DOHH2 (cell line): ENCODE data around the gene TRIP10.

ENCODE experiments used
- H3F3A ChIP-seq: fragments of 200-600 bp; sonication (generic), shearing (Covaris generic); 2 replicates; pipeline ENCODE4 v1.6.0; 2016; ENCODE audit warnings: antibody characterized with exemption, mild to moderate bottlenecking; ENCODE audit not compliant: control insufficient read depth, insufficient read depth
- H3K27ac ChIP-seq: fragments of 200-600 bp; sonication (generic); 2 replicates; pipeline ENCODE4 v1.5.1; 2014; ENCODE audit warnings: low read depth, mild to moderate bottlenecking, low read length, moderate library complexity
- H3K27me3 ChIP-seq: fragments of 200-600 bp; sonication (generic); 2 replicates; pipeline ENCODE4 v1.6.1; 2014; ENCODE audit warnings: mild to moderate bottlenecking, low read length, mixed read lengths; ENCODE audit not compliant: control insufficient read depth
- H3K36me3 ChIP-seq: fragments of 200-600 bp; sonication (generic); 2 replicates; pipeline ENCODE4 v1.6.1; 2014; ENCODE audit warnings: mild to moderate bottlenecking, low read length, moderate library complexity, mixed read lengths; ENCODE audit not compliant: control insufficient read depth
- H3K4me1 ChIP-seq: fragments of 200-600 bp; sonication (generic); 2 replicates; pipeline ENCODE4 v1.6.1; 2014; ENCODE audit warnings: mild to moderate bottlenecking, low read length, mixed read lengths; ENCODE audit not compliant: control insufficient read depth
- H3K4me2 ChIP-seq: fragments of 200-600 bp; sonication (generic); 2 replicates; pipeline ENCODE4 v1.6.0; 2014; ENCODE audit warnings: mild to moderate bottlenecking, low read length, moderate library complexity
- H3K4me3 ChIP-seq: fragments of 200-600 bp; sonication (generic); 2 replicates; pipeline ENCODE4 v1.5.1; 2014; ENCODE audit warnings: mild to moderate bottlenecking, low read length, mixed read lengths
- H3K79me2 ChIP-seq: fragments of 200-600 bp; sonication (generic); 2 replicates; pipeline ENCODE4 v1.6.1; 2014; ENCODE audit warnings: mild to moderate bottlenecking, low read length, mixed read lengths; ENCODE audit not compliant: control insufficient read depth
- H3K9me2 ChIP-seq: fragments of 200-600 bp; sonication (generic); replicated peaks from 2 replicates; pipeline ENCODE4 v1.6.1; 2014; ENCODE audit warnings: mild to moderate bottlenecking, low read length, mixed read lengths; ENCODE audit not compliant: control insufficient read depth
- H3K9me3 ChIP-seq: fragments of 200-600 bp; sonication (generic); 2 replicates; pipeline ENCODE4 v1.6.1; 2014; ENCODE audit warnings: antibody characterized with exemption, low read length, mixed read lengths; ENCODE audit not compliant: control insufficient read depth, insufficient read depth
- H4K20me1 ChIP-seq: fragments of 200-600 bp; sonication (generic); 2 replicates; pipeline ENCODE4 v1.6.0; 2014; ENCODE audit warnings: low read depth, mild to moderate bottlenecking, antibody characterized with exemption, low read length, moderate library complexity; ENCODE audit not compliant: control insufficient read depth, insufficient read depth
- EZH2phosphoT487 ChIP-seq: fragments of 200-600 bp; sonication (generic); IDR thresholded peaks from 2 replicates; pipeline ENCODE4 v1.6.1; 2017; ENCODE audit warnings: borderline replicate concordance, mild to moderate bottlenecking, antibody characterized with exemption, low read length, moderate library complexity, mixed read lengths
- TF ChIP-seq, protein P1 (sequence below): fragments of 200-600 bp; sonication (generic); IDR thresholded peaks from one replicate; pipeline ENCODE4 v1.5.1; 2014; ENCODE audit warnings: antibody characterized with exemption, mild to moderate bottlenecking, low read depth, low read length; ENCODE audit not compliant: poor library complexity, severe bottlenecking

Gene TRIP10, protein sequence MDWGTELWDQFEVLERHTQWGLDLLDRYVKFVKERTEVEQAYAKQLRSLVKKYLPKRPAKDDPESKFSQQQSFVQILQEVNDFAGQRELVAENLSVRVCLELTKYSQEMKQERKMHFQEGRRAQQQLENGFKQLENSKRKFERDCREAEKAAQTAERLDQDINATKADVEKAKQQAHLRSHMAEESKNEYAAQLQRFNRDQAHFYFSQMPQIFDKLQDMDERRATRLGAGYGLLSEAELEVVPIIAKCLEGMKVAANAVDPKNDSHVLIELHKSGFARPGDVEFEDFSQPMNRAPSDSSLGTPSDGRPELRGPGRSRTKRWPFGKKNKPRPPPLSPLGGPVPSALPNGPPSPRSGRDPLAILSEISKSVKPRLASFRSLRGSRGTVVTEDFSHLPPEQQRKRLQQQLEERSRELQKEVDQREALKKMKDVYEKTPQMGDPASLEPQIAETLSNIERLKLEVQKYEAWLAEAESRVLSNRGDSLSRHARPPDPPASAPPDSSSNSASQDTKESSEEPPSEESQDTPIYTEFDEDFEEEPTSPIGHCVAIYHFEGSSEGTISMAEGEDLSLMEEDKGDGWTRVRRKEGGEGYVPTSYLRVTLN

DNA sequence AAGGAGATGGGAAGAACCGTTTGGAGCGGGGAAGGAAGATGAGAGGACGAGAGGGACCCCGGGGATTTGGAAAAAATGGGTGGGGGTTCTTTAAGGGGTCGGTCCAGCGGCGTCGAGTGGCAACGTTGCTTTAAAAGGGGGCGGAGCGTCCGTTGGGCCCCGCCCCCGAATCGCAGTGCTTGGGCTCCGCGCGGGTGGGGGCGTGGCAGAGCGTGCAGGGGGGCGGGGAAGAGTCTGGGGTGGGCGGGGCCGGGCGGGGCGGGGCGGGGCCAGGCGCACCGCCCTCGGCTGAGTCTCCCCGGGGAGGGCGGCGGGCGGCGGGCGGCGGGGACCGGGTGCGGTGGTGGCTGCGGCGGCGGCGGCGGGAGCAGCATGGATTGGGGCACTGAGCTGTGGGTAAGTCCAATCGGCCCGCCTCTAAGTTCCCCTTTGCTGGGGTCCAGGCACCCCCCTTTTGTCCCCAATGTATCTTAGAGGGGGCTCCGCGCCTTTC, at the start of gene TRIP10:
Gene TRIP10 (plus strand): TSS at position 291 of the 493 bp plus-strand sequence. CDS start 82 bp downstream, at position 373.
- Histone ChIP-seq H3K9me3 (no peaks in the 10 kb centered on the region), H3F3A (peaks cover 18% of the 10 kb centered on the region), H3K4me1 (peaks cover 53% of the 10 kb centered on the region), H3K79me2 (peaks cover 12% of the 10 kb centered on the region), H3K27me3 (no peaks in the 10 kb centered on the region), H3K4me3 (peak within 1 kb of the TSS; percentile 90), H3K36me3 (no peaks in the 10 kb centered on the region), H3K27ac (peak within 1 kb of the TSS; percentile 55), H3K4me2 (peak within 1 kb of the TSS; percentile 96), H4K20me1 (0 out of 2 replicates have a peak, but pooled peaks cover 3% of the 10 kb centered on the region), H3K9me2 (no peaks in the 10 kb centered on the region)
- TF ChIP-seq, protein P1, sequence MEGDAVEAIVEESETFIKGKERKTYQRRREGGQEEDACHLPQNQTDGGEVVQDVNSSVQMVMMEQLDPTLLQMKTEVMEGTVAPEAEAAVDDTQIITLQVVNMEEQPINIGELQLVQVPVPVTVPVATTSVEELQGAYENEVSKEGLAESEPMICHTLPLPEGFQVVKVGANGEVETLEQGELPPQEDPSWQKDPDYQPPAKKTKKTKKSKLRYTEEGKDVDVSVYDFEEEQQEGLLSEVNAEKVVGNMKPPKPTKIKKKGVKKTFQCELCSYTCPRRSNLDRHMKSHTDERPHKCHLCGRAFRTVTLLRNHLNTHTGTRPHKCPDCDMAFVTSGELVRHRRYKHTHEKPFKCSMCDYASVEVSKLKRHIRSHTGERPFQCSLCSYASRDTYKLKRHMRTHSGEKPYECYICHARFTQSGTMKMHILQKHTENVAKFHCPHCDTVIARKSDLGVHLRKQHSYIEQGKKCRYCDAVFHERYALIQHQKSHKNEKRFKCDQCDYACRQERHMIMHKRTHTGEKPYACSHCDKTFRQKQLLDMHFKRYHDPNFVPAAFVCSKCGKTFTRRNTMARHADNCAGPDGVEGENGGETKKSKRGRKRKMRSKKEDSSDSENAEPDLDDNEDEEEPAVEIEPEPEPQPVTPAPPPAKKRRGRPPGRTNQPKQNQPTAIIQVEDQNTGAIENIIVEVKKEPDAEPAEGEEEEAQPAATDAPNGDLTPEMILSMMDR: no peak
- TF ChIP-seq EZH2phosphoT487: no peak

DNA sequence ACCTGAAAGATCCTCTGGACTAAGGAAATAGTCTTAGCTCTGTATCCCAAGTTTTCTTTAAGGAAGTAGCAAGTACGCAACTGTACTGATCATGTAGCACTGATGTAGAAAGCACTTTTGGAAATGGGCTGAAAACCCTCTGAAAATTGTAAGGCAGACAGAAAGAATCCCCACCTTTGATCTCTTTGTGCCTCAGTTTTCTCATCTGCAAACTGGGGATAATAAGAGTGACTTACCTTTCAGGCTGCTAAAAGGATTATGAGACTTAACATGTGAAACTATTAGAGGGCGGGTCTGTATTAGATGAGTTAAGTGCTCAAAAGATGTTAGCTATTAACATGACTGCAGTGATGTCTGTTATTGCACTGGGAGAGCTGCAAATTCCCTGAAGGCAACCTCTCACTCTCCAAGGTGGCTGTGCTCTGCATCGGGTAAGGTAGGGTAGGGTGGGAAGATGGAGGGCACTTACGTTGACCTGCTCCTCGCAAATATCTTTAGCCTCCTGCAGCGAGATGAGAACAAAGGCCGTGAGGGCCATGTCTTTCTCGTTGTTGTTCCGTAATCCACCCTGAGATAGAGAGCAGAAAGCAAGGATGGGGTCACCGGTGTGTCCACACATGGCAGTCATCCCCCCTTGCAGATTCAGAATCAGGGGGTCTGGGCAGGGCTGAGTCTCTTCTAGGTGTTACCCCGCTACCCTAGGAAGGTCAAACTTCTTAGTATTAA, 49.2 kb upstream of the TRIP10 start:
- TF ChIP-seq EZH2phosphoT487: no peak
- TF ChIP-seq, protein P1: no peak
- Histone ChIP-seq H4K20me1 (no peaks in the 10 kb centered on the region), H3K4me3 (no peak overlapping the region), H3K27me3 (peaks cover 13% of the 10 kb centered on the region; the same call in 1 of the 2 replicates), H3K79me2 (no peaks in the 10 kb centered on the region), H3K9me2 (no peaks in the 10 kb centered on the region), H3K27ac (no peak overlapping the region), H3K36me3 (no peaks in the 10 kb centered on the region), H3F3A (no peaks in the 10 kb centered on the region), H3K4me2 (no peak overlapping the region), H3K9me3 (peaks cover 4% of the 10 kb centered on the region; the same call in 1 of the 2 replicates), H3K4me1 (peaks cover 5% of the 10 kb centered on the region)

DNA sequence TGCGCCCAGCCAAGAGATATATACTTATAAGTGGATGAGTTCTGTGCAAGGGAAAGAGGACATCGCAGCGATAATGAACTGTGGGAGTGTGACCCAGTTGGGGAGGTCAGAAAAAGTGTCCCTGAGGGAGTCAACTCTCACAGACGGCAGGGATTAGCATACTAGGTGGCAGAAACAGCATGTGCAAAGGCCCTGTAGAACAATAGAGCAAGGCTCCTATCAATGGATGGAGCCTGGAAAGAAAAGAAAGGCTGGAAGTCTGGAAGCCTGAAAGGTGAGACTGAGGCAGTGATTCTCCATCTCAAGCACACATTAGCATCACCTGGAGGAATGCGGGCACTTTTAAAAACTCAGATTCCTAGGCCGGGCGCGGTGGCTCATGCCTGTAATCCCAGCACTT, 48.1 kb upstream of the TRIP10 start:
- no peaks in the 10 kb centered on the region for H3F3A ChIP-seq
- no peaks in the 10 kb centered on the region for H3K79me2 ChIP-seq
- no peaks in the 10 kb centered on the region for H3K9me2 ChIP-seq
- peaks cover 4% of the 10 kb centered on the region; the same call in 1 of the 2 replicates for H3K9me3 ChIP-seq
- peaks cover 5% of the 10 kb centered on the region for H3K4me1 ChIP-seq
- H3K4me3 ChIP-seq: no peak overlapping the region
- H3K27ac ChIP-seq: no peak overlapping the region
- no peaks in the 10 kb centered on the region for H3K36me3 ChIP-seq
- H3K4me2 ChIP-seq: no peak overlapping the region
- no peaks in the 10 kb centered on the region for H4K20me1 ChIP-seq
- peaks cover 6% of the 10 kb centered on the region; the same call in 1 of the 2 replicates for H3K27me3 ChIP-seq
- TF ChIP-seq EZH2phosphoT487: no peak
- TF ChIP-seq, protein P1: no peak
